Medulla oblongata (tissue), 1 donor: ENCODE results near the gene ERP29.
A peak's percentile ranks its signal among the peaks of the same experiment; 100 is the strongest.
"Not testable (repeated sequence)": the region's sequence is repeated elsewhere in the genome, so short reads cannot be mapped to it uniquely, and the experiment has no call there.

Experiments used
- DNase-seq: peaks from one replicate; pipeline ENCODE4 v3.0.0-alpha.2; 2015; ENCODE audit errors: extremely low spot score

Gene ERP29

GRCh38 chr12:112012775-112013600 is at the start of gene ERP29, which contains the start of gene TMEM116:
Gene ERP29 (plus strand): TSS chr12:112013426. CDS start chr12:112013466, 40 bp downstream.
Gene TMEM116 (minus strand): TSS chr12:112013165. CDS start chr12:112005270, 7,895 bp downstream.
- peak; percentile 99 for DNase-seq

- no peak for DNase-seq
Measured at GRCh38 chr12:111964935-111965334, 48.3 kb upstream of the ERP29 start.

GRCh38 chr12:111971800-111972199 is 41.4 kb upstream of the ERP29 start:
- no peak for DNase-seq

- no peak for DNase-seq
Measured at GRCh38 chr12:111975161-111975931, 37.9 kb upstream of the ERP29 start.

- no peak for DNase-seq
Measured at GRCh38 chr12:111976291-111976690, 36.9 kb upstream of the ERP29 start.

GRCh38 chr12:111976860-111977259 is 36.4 kb upstream of the ERP29 start:
- DNase-seq: no peak

- DNase-seq: no peak
Measured at GRCh38 chr12:111978545-111978944, 34.7 kb upstream of the ERP29 start.

- DNase-seq: no peak
Measured at GRCh38 chr12:111980598-111980997, 32.6 kb upstream of the ERP29 start.

GRCh38 chr12:111981987-111982386 is 31.2 kb upstream of the ERP29 start:
- no peak for DNase-seq

- DNase-seq: no peak
Measured at GRCh38 chr12:111984820-111985219, 28.4 kb upstream of the ERP29 start.

GRCh38 chr12:111991535-111991934 is 21.7 kb upstream of the ERP29 start:
- DNase-seq: no peak

GRCh38 chr12:111991946-111992345 is 21.3 kb upstream of the ERP29 start:
- DNase-seq: no peak

- DNase-seq: no peak
Measured at GRCh38 chr12:111992464-111992863, 20.8 kb upstream of the ERP29 start.

- DNase-seq: no peak
Measured at GRCh38 chr12:111993292-111994150, 19.7 kb upstream of the ERP29 start.

- not testable (repeated sequence) for DNase-seq
Measured at GRCh38 chr12:111994211-111995111, 18.8 kb upstream of the ERP29 start.

GRCh38 chr12:111995782-111996480 is 17.3 kb upstream of the ERP29 start:
- no peak for DNase-seq

- DNase-seq: no peak
Measured at GRCh38 chr12:111997300-111997699, 15.9 kb upstream of the ERP29 start.

- no peak for DNase-seq
Measured at GRCh38 chr12:111998015-111998414, 15.2 kb upstream of the ERP29 start.

- DNase-seq: not testable (repeated sequence)
Measured at GRCh38 chr12:111999129-111999528, 14.1 kb upstream of the ERP29 start.

- no peak for DNase-seq
Measured at GRCh38 chr12:112000820-112001219, 12.4 kb upstream of the ERP29 start.
